Neural progenitor cell (in vitro differentiated cells): ENCODE data around the gene MYH10.

Experiments used
- EZH2 ChIP-seq: fragments of 200-600 bp; sonication (generic); IDR thresholded peaks from 2 replicates; pipeline ENCODE4 v1.6.1; 2017; ENCODE audit warnings: antibody characterized with exemption, mild to moderate bottlenecking, moderate library complexity
- EZH2phosphoT487 ChIP-seq: fragments of 200-600 bp; sonication (generic); IDR thresholded peaks from 2 replicates; pipeline ENCODE4 v1.6.1; 2017; ENCODE audit warnings: antibody characterized with exemption
- TF ChIP-seq, protein P1 (sequence below): fragments of 200-600 bp; sonication (generic); IDR thresholded peaks from 2 replicates; pipeline ENCODE4 v1.5.1; 2017; ENCODE audit warnings: antibody characterized with exemption, mild to moderate bottlenecking

GRCh38 chr17:8542599-8543502 lies 87.7 kb downstream of the MYH10 start:
- TF ChIP-seq, protein P1, sequence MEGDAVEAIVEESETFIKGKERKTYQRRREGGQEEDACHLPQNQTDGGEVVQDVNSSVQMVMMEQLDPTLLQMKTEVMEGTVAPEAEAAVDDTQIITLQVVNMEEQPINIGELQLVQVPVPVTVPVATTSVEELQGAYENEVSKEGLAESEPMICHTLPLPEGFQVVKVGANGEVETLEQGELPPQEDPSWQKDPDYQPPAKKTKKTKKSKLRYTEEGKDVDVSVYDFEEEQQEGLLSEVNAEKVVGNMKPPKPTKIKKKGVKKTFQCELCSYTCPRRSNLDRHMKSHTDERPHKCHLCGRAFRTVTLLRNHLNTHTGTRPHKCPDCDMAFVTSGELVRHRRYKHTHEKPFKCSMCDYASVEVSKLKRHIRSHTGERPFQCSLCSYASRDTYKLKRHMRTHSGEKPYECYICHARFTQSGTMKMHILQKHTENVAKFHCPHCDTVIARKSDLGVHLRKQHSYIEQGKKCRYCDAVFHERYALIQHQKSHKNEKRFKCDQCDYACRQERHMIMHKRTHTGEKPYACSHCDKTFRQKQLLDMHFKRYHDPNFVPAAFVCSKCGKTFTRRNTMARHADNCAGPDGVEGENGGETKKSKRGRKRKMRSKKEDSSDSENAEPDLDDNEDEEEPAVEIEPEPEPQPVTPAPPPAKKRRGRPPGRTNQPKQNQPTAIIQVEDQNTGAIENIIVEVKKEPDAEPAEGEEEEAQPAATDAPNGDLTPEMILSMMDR: no peak
- TF ChIP-seq EZH2: no peak
- no peak for TF ChIP-seq EZH2phosphoT487
